ENCODE data around the gene RNF149.

The RNF149 gene

DNA sequence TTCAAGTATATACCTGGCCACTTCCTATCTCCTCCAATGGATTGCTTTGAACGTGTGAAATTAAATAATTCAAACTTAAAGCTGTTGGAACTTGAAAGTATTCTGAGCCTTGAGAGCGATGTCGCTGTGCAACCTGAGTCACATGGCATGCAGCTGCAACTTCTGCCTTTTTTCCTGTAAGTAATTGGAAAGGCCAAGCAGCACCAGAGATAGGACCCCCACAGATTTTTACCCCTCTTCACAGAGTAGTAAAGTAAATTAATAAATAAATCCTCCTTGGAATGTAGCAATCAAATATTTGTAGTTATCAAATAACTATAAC, 3.2 kb upstream of the RNF149 start:
- 0 out of 2 replicates have a peak, but pooled peaks cover 2% of the 10 kb centered on the region for H3F3A ChIP-seq (ENCODE audit: insufficient read depth)
- peaks cover 6% of the 10 kb centered on the region; the same call in 1 of the 2 replicates for H3K79me2 ChIP-seq (ENCODE audit: insufficient read depth, low read length)
- no peak overlapping the region for H3K27ac ChIP-seq (ENCODE audit: low read depth, low read length)
- H3K9ac ChIP-seq (ENCODE audit: low read length) = no peak overlapping the region
- no peak overlapping the region for H3K4me3 ChIP-seq (ENCODE audit: insufficient read depth, low read length, poor library complexity, severe bottlenecking)
- no peak overlapping the region for H3K4me2 ChIP-seq (ENCODE audit: low read depth, low read length, poor library complexity, severe bottlenecking)
- no peak overlapping the region for H2AFZ ChIP-seq (ENCODE audit: low read depth, low read length, severe bottlenecking)
- no peaks in the 10 kb centered on the region for H4K20me1 ChIP-seq (ENCODE audit: low read depth, low read length)
- no peaks in the 10 kb centered on the region for H3K9me3 ChIP-seq (ENCODE audit: insufficient read depth, low read length)
- H3K9me2 ChIP-seq (replicated peaks; ENCODE audit: insufficient read depth, low read length) = no peaks in the 10 kb centered on the region
- TF ChIP-seq CTCF (IDR thresholded peaks at IDR 0.05; ENCODE audit: insufficient read depth, low read length, poor library complexity, severe bottlenecking) = no peak
- H3K36me3 ChIP-seq (ENCODE audit: low read length) = no peaks in the 10 kb centered on the region
- no peaks in the 10 kb centered on the region for H3K27me3 ChIP-seq (ENCODE audit: low read length)

DNA sequence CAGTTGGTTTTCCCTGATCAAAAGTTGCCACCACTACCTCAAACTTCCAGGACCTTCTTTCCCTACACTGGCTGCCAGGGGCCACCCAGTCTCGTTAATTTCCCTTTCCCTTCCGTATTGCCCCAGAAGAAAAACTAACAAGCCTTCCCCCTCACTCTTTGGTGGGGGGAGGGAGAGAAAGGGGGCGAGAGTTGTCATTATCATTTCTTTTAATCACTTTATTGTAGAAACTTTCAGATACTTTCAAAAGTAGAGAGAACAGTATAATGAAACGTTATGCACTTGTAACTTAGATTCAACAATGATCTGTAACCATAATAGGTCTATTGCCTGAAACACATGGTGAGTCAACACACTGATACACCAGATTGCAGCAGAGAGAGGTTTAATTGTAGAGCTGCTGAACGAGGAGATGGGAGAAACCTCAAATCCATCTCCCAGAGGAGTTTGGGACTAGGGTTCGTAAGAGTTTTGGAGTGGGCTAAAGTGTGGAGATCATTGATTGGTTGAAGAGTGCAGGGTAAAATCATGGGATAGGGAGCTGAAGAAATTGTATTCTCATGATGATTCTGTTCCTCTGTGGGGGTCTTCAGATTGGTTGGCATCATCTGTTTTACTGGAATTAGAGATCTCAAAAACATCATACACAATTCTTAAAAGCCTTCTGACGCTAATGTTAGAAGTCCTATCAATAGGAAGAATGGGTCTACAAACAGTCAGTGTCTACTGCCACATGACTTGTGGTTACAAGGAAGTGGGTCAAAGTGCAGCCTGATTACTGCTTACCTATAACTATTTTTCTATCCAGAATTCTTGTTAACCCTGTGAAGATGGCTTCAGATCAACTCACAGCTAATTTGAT, 2.6 kb upstream of the RNF149 start:
- TF ChIP-seq EZH2phosphoT487 (conservative IDR thresholded peaks at IDR 0.05; ENCODE audit: low read length) = no peak
- Histone ChIP-seq H3K27ac (ENCODE audit: low read depth, low read length) (no peak overlapping the region), H3K9me3 (ENCODE audit: insufficient read depth, low read length) (no peaks in the 10 kb centered on the region), H3K9me2 (replicated peaks; ENCODE audit: insufficient read depth, low read length) (no peaks in the 10 kb centered on the region), H3K4me2 (ENCODE audit: low read depth, low read length, poor library complexity, severe bottlenecking) (no peak overlapping the region), H3K27me3 (ENCODE audit: low read length) (no peaks in the 10 kb centered on the region), H3K9ac (ENCODE audit: low read length) (no peak overlapping the region), H3F3A (ENCODE audit: insufficient read depth) (0 out of 2 replicates have a peak, but pooled peaks cover 5% of the 10 kb centered on the region), H3K79me2 (ENCODE audit: insufficient read depth, low read length) (peaks cover 12% of the 10 kb centered on the region), H4K20me1 (ENCODE audit: low read depth, low read length) (no peaks in the 10 kb centered on the region), H3K4me3 (ENCODE audit: insufficient read depth, low read length, poor library complexity, severe bottlenecking) (no peak overlapping the region), H3K36me3 (ENCODE audit: low read length) (no peaks in the 10 kb centered on the region), H2AFZ (ENCODE audit: low read depth, low read length, severe bottlenecking) (no peak overlapping the region)

DNA sequence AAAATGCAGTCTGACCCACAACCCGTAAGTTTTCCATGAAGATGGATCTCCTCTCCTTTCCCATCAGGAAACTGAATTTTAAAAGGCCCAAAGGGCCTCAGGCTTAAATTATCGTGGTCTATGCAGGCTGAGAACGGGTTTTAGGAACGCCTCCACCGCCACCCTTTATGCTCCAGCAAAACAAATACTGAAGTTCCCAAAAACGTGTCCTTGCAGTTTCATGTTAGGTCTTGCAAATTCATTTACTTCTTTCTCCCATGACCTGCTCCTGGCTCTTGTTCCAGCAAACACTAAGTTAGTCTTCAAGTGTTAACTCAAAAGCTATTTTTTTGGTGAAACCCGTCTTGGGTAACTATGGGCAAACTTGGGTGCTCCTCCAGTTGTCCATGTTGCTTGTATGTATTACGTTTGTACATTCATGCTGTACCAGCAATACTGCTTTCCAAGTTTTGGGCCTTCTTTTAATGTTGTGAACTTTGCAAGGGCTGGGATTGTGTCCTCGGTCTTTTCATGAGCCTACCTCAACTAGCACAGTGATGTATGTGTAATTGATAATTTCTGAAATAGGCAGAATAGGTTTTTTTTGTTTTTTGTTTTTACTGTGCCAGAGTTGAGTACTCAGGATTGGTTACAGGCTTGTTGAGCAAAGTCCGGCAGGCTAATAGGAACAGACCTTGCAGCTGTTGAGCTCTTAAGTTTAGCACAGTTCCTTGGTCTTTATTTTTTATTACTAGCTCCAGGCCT, 1.8 kb upstream of the RNF149 start:
- H3K9me2 ChIP-seq (replicated peaks; ENCODE audit: insufficient read depth, low read length) = no peaks in the 10 kb centered on the region
- no peaks in the 10 kb centered on the region for H3K27me3 ChIP-seq (ENCODE audit: low read length)
- no peak for TF ChIP-seq EZH2phosphoT487 (conservative IDR thresholded peaks at IDR 0.05; ENCODE audit: low read length)
- TF ChIP-seq CTCF (IDR thresholded peaks at IDR 0.05; ENCODE audit: insufficient read depth, low read length, poor library complexity, severe bottlenecking) = no peak
- H3F3A ChIP-seq (ENCODE audit: insufficient read depth) = 0 out of 2 replicates have a peak, but pooled peaks cover 5% of the 10 kb centered on the region
- no peaks in the 10 kb centered on the region for H3K9me3 ChIP-seq (ENCODE audit: insufficient read depth, low read length)
- no peaks in the 10 kb centered on the region for H3K36me3 ChIP-seq (ENCODE audit: low read length)
- no peak overlapping the region for H3K9ac ChIP-seq (ENCODE audit: low read length)
- no peak overlapping the region for H3K4me3 ChIP-seq (ENCODE audit: insufficient read depth, low read length, poor library complexity, severe bottlenecking)
- H3K27ac ChIP-seq (ENCODE audit: low read depth, low read length) = no peak overlapping the region
- H3K79me2 ChIP-seq (ENCODE audit: insufficient read depth, low read length) = peaks cover 18% of the 10 kb centered on the region
- H4K20me1 ChIP-seq (ENCODE audit: low read depth, low read length) = no peaks in the 10 kb centered on the region
- H3K4me2 ChIP-seq (ENCODE audit: low read depth, low read length, poor library complexity, severe bottlenecking) = no peak overlapping the region
- H2AFZ ChIP-seq (ENCODE audit: low read depth, low read length, severe bottlenecking) = no peak overlapping the region
